ENCODE results near the gene ROR1.

DNA sequence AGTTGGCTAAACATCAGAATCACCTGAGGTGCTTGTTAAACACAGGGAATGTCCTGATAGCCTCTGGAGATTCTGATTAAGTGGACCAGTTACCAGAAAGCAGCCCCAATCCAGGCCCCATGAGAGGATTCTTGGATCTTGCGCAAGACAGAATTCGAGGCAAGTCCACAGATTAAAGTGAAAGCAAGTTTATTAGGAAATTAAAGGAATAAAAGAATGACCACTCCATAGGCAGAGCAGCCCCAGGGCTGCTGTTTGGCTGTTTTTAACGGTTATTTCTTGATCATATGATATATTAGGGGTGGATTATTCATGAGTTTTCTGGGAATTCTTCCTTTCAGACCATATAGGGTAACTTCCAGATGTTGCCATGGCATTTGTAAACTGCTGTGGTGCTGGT lies 176.2 kb downstream of the ROR1 start:
- TF ChIP-seq, protein P1, sequence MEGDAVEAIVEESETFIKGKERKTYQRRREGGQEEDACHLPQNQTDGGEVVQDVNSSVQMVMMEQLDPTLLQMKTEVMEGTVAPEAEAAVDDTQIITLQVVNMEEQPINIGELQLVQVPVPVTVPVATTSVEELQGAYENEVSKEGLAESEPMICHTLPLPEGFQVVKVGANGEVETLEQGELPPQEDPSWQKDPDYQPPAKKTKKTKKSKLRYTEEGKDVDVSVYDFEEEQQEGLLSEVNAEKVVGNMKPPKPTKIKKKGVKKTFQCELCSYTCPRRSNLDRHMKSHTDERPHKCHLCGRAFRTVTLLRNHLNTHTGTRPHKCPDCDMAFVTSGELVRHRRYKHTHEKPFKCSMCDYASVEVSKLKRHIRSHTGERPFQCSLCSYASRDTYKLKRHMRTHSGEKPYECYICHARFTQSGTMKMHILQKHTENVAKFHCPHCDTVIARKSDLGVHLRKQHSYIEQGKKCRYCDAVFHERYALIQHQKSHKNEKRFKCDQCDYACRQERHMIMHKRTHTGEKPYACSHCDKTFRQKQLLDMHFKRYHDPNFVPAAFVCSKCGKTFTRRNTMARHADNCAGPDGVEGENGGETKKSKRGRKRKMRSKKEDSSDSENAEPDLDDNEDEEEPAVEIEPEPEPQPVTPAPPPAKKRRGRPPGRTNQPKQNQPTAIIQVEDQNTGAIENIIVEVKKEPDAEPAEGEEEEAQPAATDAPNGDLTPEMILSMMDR (IDR thresholded peaks at IDR 0.05), result no peak
- TF ChIP-seq POLR2A (IDR thresholded peaks at IDR 0.05), result no peak

Data from right lobe of liver (tissue), 4 donors.